OCI-LY1 (cell line): Measurements from ENCODE around the gene PTGIS.

Source experiments
- H2AFZ ChIP-seq: fragments of 200-600 bp; sonication (generic), shearing (Covaris generic); 2 replicates; pipeline ENCODE4 v1.6.0; 2014; ENCODE audit warnings: antibody characterized with exemption, mild to moderate bottlenecking, low read length
- H3F3A ChIP-seq: fragments of 200-600 bp; sonication (generic), shearing (Covaris generic); 2 replicates; pipeline ENCODE4 v1.6.0; 2014; ENCODE audit warnings: mild to moderate bottlenecking, antibody characterized with exemption, low read length, moderate library complexity; ENCODE audit not compliant: insufficient read depth
- H3K27ac ChIP-seq: fragments of 200-600 bp; sonication (generic); 2 replicates; pipeline ENCODE4 v1.5.1; 2014; ENCODE audit warnings: low read length, mixed run types, mild to moderate bottlenecking, low read depth; ENCODE audit not compliant: poor library complexity, severe bottlenecking
- H3K27me3 ChIP-seq: fragments of 200-600 bp; sonication (generic); 2 replicates; pipeline ENCODE4 v1.6.0; 2014; ENCODE audit warnings: antibody characterized with exemption, mild to moderate bottlenecking, low read length, moderate library complexity; ENCODE audit not compliant: insufficient read depth
- H3K36me3 ChIP-seq: fragments of 200-600 bp; sonication (generic); 2 replicates; pipeline ENCODE4 v1.6.1; 2014; ENCODE audit warnings: mild to moderate bottlenecking, antibody characterized with exemption, low read length, moderate library complexity, mixed read lengths; ENCODE audit not compliant: insufficient read depth
- H3K4me1 ChIP-seq: fragments of 200-600 bp; sonication (generic); 2 replicates; pipeline ENCODE4 v1.5.1; 2014; ENCODE audit warnings: mild to moderate bottlenecking, low read length, moderate library complexity; ENCODE audit not compliant: insufficient read depth, severe bottlenecking
- H3K4me2 ChIP-seq: fragments of 200-600 bp; sonication (generic), shearing (Covaris generic); 2 replicates; pipeline ENCODE4 v1.6.1; 2014; ENCODE audit warnings: low read length
- H3K4me3 ChIP-seq: fragments of 200-600 bp; sonication (generic); 2 replicates; pipeline ENCODE4 v1.5.1; 2014; ENCODE audit warnings: low read length, low read depth, mild to moderate bottlenecking, mixed read lengths; ENCODE audit not compliant: poor library complexity, severe bottlenecking
- H3K79me2 ChIP-seq: fragments of 200-600 bp; shearing (Covaris generic); 2 replicates; pipeline ENCODE4 v1.6.1; 2016; ENCODE audit warnings: mixed run types, low read length, mixed read lengths; ENCODE audit not compliant: insufficient read depth
- H3K9ac ChIP-seq: fragments of 200-600 bp; sonication (generic), shearing (Covaris generic); 2 replicates; pipeline ENCODE4 v1.6.1; 2014; ENCODE audit warnings: mild to moderate bottlenecking, low read length, mixed read lengths
- H3K9me2 ChIP-seq: fragments of 200-600 bp; sonication (generic), shearing (Covaris generic); 2 replicates; pipeline ENCODE4 v1.6.1; 2014; ENCODE audit warnings: low read depth, mild to moderate bottlenecking, low read length, mixed read lengths
- H3K9me3 ChIP-seq: fragments of 200-600 bp; shearing (Covaris generic); 2 replicates; pipeline ENCODE4 v1.6.1; 2014; ENCODE audit warnings: low read length, mixed read lengths
- H4K20me1 ChIP-seq: fragments of 200-600 bp; sonication (generic), shearing (Covaris generic); 2 replicates; pipeline ENCODE4 v1.6.0; 2016; ENCODE audit warnings: mild to moderate bottlenecking, low read length; ENCODE audit not compliant: insufficient read depth
- CTCF ChIP-seq: fragments of 200-600 bp; sonication (generic), shearing (Covaris generic); IDR thresholded peaks from 2 replicates; pipeline ENCODE4 v1.5.1; 2017; ENCODE audit warnings: mild to moderate bottlenecking, antibody characterized with exemption, low read length, moderate library complexity, mixed read lengths
- EZH2 ChIP-seq: fragments of 200-600 bp; sonication (generic), shearing (Covaris generic); IDR thresholded peaks from 2 replicates; pipeline ENCODE4 v1.8.0; 2017; ENCODE audit warnings: borderline replicate concordance, mixed run types, mild to moderate bottlenecking, antibody characterized with exemption, low read length, moderate library complexity, mixed read lengths

PTGIS gene

DNA sequence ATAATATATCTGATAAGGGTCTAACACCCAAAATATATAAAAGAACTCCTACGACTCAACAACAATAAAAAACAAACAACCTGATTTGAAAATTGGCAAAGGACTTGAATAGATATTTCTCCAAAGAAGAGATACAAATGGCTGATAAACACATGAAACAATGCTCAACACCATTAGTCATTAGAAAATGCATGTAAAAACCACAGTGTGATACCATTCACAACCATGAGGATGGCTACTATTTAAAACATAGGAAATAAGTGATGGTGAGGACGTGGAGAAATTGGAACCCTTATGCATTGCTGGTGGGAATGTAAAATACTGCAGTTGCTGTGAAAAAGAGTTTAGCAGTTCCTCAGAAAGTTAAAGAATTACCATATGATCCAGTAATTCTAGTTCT is 41.4 kb downstream of the PTGIS start:
- Histone ChIP-seq H3K4me3 (no peak overlapping the region), H2AFZ (no peak overlapping the region), H3K9ac (no peak overlapping the region), H3K36me3 (no peaks in the 10 kb centered on the region; the same call in 1 of the 2 replicates), H3F3A (no peaks in the 10 kb centered on the region), H3K9me2 (no peaks in the 10 kb centered on the region), H3K79me2 (no peaks in the 10 kb centered on the region), H3K9me3 (peaks cover 3% of the 10 kb centered on the region; the same call in 1 of the 2 replicates), H3K4me2 (no peak overlapping the region), H4K20me1 (no peaks in the 10 kb centered on the region), H3K27me3 (peaks cover 11% of the 10 kb centered on the region; the same call in 1 of the 2 replicates), H3K27ac (no peak overlapping the region), H3K4me1 (no peaks in the 10 kb centered on the region)
- no peak for TF ChIP-seq EZH2
- TF ChIP-seq CTCF: no peak

- H3K9me2 ChIP-seq: no peaks in the 10 kb centered on the region
- peaks cover 3% of the 10 kb centered on the region; the same call in 1 of the 2 replicates for H3K9me3 ChIP-seq
- H3K27ac ChIP-seq: no peak overlapping the region
- no peaks in the 10 kb centered on the region; the same call in 1 of the 2 replicates for H3K36me3 ChIP-seq
- H3K4me1 ChIP-seq: no peaks in the 10 kb centered on the region
- no peak for TF ChIP-seq EZH2
- no peaks in the 10 kb centered on the region for H3K79me2 ChIP-seq
- H4K20me1 ChIP-seq: no peaks in the 10 kb centered on the region
- no peak overlapping the region for H2AFZ ChIP-seq
- no peak overlapping the region for H3K4me3 ChIP-seq
- no peaks in the 10 kb centered on the region for H3F3A ChIP-seq
- no peak overlapping the region for H3K9ac ChIP-seq
- no peak overlapping the region for H3K4me2 ChIP-seq
- H3K27me3 ChIP-seq: peaks cover 13% of the 10 kb centered on the region; the same call in 1 of the 2 replicates
Measured at GRCh38 chr20:49526056-49526455, 41.9 kb downstream of the PTGIS start.

- Histone ChIP-seq H3K4me3 (no peak overlapping the region), H2AFZ (no peak overlapping the region), H3K27ac (no peak overlapping the region), H3K79me2 (no peaks in the 10 kb centered on the region), H3K4me2 (no peak overlapping the region), H4K20me1 (no peaks in the 10 kb centered on the region), H3F3A (no peaks in the 10 kb centered on the region), H3K27me3 (peaks cover 13% of the 10 kb centered on the region; the same call in 1 of the 2 replicates), H3K4me1 (no peaks in the 10 kb centered on the region), H3K36me3 (no peaks in the 10 kb centered on the region; the same call in 1 of the 2 replicates), H3K9me2 (no peaks in the 10 kb centered on the region), H3K9ac (no peak overlapping the region), H3K9me3 (peaks cover 3% of the 10 kb centered on the region; the same call in 1 of the 2 replicates)
- no peak for TF ChIP-seq EZH2
- TF ChIP-seq CTCF: no peak
Measured at GRCh38 chr20:49523767-49524360, 44.1 kb downstream of the PTGIS start.

- Histone ChIP-seq H4K20me1 (no peaks in the 10 kb centered on the region), H3F3A (no peaks in the 10 kb centered on the region), H3K4me3 (no peak overlapping the region), H3K36me3 (no peaks in the 10 kb centered on the region; the same call in 1 of the 2 replicates), H3K27me3 (peaks cover 16% of the 10 kb centered on the region; the same call in 1 of the 2 replicates), H3K9me3 (peaks cover 3% of the 10 kb centered on the region; the same call in 1 of the 2 replicates), H3K4me1 (no peaks in the 10 kb centered on the region), H3K27ac (no peak overlapping the region), H3K9me2 (no peaks in the 10 kb centered on the region), H2AFZ (no peak overlapping the region), H3K4me2 (no peak overlapping the region), H3K79me2 (no peaks in the 10 kb centered on the region), H3K9ac (no peak overlapping the region)
- TF ChIP-seq EZH2 (no peak), CTCF (no peak)
Measured at GRCh38 chr20:49521356-49521755, 46.6 kb downstream of the PTGIS start.
